Stimulated activated naive B cell treated with anti-CD40 and anti-IgM and Interleukin-4, amounts not matched to agents 10 μg/mL and 1 μg/mL and 100 μg/mL, for 72 hours (primary cell): ENCODE measurements around the gene CRACR2B.
A peak's percentile ranks its signal among the peaks of the same experiment; 100 is the strongest.

Experiments
- ATAC-seq, 2 donors: fragments of 150-1000 bp; cut with Tn5 transposase; replicated peaks; 2 replicates each; pipeline ENCODE4 v1.10.0; 2021; ENCODE audit warnings: moderate library complexity in 1 of 2
- DNase-seq: peaks from one replicate; pipeline ENCODE4 v3.0.0; 2021
- H3K27ac Mint-ChIP-seq: one replicate; pipeline ENCODE4 v1.8.0; 2022; ENCODE audit warnings: mild to moderate bottlenecking, mixed read lengths
- H3K27me3 Mint-ChIP-seq, 2 donors: one replicate each; pipeline ENCODE4 v1.8.0; 2022; ENCODE audit warnings: mixed read lengths in 2 of 2
- H3K36me3 Mint-ChIP-seq, 2 donors: one replicate each; pipeline ENCODE4 v1.8.0; 2022; ENCODE audit warnings: mixed read lengths in 2 of 2, mild to moderate bottlenecking in 1 of 2
- H3K4me1 Mint-ChIP-seq, 2 donors: one replicate each; pipeline ENCODE4 v1.8.0; 2022; ENCODE audit warnings: mixed read lengths in 2 of 2, mild to moderate bottlenecking in 1 of 2
- H3K4me3 Mint-ChIP-seq, 2 donors: one replicate each; pipeline ENCODE4 v1.8.0; 2022; ENCODE audit warnings: mild to moderate bottlenecking in 2 of 2, mixed read lengths in 2 of 2, moderate library complexity in 1 of 2
- H3K9me3 Mint-ChIP-seq, 2 donors: one replicate each; pipeline ENCODE4 v1.8.0; 2022; ENCODE audit warnings: mixed read lengths in 2 of 2, mild to moderate bottlenecking in 1 of 2

The CRACR2B gene

DNA sequence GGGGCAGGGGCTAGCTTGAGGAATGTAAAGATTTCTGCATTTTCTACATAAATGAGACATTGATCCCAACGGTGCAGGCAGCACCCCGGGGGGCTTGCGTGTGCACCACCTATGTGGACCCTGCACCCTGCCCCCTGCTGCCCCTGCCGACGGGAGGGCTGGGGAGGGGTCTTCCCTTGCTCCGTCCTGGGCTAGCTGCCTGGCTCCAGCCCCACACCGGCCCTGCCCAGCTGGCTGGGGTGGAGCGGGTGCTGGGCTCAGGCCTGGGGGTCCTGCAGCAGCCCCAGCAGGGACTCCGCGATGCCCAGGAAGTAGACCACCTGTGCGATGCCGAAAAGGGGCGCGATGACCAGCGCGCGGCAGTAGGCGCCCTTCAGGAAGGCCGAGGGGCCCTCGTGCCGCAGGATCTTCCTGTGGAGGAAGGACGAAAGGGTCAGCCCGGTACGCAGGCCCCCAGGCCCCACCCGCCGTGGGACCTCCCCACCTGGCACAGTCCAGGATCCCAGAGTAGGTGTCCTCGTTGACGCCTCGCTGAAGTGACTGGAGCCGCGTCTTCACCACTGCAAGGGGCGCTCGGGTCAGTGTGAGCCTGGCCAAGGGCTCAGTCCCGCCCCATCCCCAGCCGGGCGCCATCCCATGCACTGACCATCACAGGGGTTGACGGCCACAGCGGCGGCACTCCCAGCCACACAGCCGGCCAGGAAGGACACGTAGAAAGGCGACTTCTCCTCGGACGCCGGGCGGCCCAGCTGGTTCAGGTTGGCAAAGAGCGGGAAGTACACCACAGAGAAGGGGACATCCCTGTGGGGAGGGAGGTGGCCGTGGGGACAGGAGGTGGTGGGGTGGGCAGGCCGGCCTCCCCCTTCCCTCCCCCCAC, 35.8 kb upstream of the CRACR2B start:
- peak overlapping the region; percentile 9 for H3K27ac Mint-ChIP-seq
- no peak overlapping the region for H3K4me3 Mint-ChIP-seq
- H3K27me3 Mint-ChIP-seq: peaks cover 3 to 12% of the 10 kb centered on the region in 2 donors
- ATAC-seq: no peak
- peaks cover 22 to 32% of the 10 kb centered on the region in 2 donors for H3K36me3 Mint-ChIP-seq
- no peak for DNase-seq
- H3K9me3 Mint-ChIP-seq: no peaks in the 10 kb centered on the region
- H3K4me1 Mint-ChIP-seq: peaks cover 5 to 32% of the 10 kb centered on the region in 2 donors

GRCh38 chr11:792535-792821, 35.2 kb upstream of the CRACR2B start:
- Mint-ChIP-seq H3K27ac (no peak overlapping the region), H3K4me3 (no peak overlapping the region), H3K9me3 (no peaks in the 10 kb centered on the region), H3K4me1 (peaks cover 8 to 38% of the 10 kb centered on the region in 2 donors), H3K27me3 (peaks cover 3 to 12% of the 10 kb centered on the region in 2 donors), H3K36me3 (peaks cover 24 to 32% of the 10 kb centered on the region in 2 donors)
- no peak for DNase-seq
- ATAC-seq: no peak

GRCh38 chr11:792873-793272, 34.8 kb upstream of the CRACR2B start:
- DNase-seq (no peak), ATAC-seq (no peak)
- H3K9me3 Mint-ChIP-seq: no peaks in the 10 kb centered on the region
- peaks cover 24 to 32% of the 10 kb centered on the region in 2 donors for H3K36me3 Mint-ChIP-seq
- H3K4me3 Mint-ChIP-seq: no peak overlapping the region
- peaks cover 3 to 12% of the 10 kb centered on the region in 2 donors for H3K27me3 Mint-ChIP-seq
- H3K4me1 Mint-ChIP-seq: peaks cover 8 to 36% of the 10 kb centered on the region in 2 donors
- H3K27ac Mint-ChIP-seq: peak overlapping the region; percentile 56

DNA sequence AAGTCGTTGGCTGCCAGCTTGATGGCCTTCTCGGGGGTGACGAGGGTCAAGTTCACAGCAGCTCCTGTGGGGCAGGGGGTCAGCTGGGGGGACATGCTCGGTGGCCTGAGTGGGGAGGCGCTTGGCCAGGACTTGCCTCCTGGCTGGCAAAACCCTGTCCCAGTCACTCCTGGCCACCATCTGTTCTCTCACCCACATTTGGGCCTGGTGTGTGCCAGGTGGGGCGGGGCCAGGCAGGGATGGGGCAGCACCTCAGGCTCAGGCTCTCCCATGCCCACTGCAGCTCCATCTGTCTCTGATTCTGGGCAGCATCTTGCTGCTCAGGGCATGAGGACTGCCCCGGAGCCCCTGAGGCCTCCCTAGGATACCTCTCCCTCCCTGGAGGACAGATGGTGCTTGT, 34.2 kb upstream of the CRACR2B start:
- ATAC-seq: no peak
- no peak for DNase-seq
- no peak overlapping the region for H3K27ac Mint-ChIP-seq
- no peaks in the 10 kb centered on the region for H3K9me3 Mint-ChIP-seq
- H3K4me3 Mint-ChIP-seq: peak overlapping the region in 1 of 2 donors; percentile 41
- peaks cover 3 to 10% of the 10 kb centered on the region in 2 donors for H3K27me3 Mint-ChIP-seq
- H3K36me3 Mint-ChIP-seq: peaks cover 24 to 32% of the 10 kb centered on the region in 2 donors
- H3K4me1 Mint-ChIP-seq: peaks cover 8 to 31% of the 10 kb centered on the region in 2 donors

DNA sequence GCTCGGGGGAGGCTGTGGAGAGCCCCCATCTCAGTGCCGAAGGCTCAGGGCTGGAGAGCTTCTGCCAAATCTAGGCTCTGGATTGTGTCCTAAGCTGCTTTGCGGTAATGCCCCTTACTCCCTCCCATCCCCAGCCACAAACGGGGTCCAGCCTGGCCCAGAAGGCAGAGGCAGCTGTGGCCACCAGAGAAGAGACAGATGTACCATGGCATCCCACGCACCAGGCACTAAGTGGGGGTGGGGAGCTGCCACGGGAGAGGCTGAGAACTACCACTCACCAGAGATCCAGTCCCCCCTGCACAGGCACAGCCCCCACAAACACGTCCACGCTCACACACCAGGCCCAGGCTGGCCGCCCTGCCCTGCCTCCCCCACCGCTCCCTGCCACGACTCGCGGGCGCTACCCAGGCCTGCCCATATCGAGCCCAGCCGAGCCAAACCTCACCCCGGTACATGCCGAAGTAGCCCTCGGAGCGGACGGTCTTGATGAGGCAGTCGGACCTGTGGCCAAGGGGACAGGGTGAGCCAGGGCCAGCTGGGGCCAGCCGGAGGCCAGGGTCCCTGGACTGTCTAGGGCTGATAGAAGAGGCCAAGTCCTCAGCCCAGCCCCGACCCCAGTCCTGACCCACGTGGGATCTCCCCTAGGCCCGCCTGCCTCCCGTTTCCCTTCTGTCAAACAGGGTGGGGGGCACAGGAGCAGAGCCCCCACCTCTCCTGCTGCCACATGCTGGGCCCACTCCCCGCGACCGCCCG, 33.5 kb upstream of the CRACR2B start:
- Mint-ChIP-seq H3K9me3 (no peaks in the 10 kb centered on the region), H3K4me3 (peak overlapping the region; percentile 25 to 37), H3K27ac (no peak overlapping the region), H3K36me3 (peaks cover 24 to 32% of the 10 kb centered on the region in 2 donors), H3K27me3 (peaks cover 0 to 4% of the 10 kb centered on the region in 2 donors), H3K4me1 (peaks cover 6 to 30% of the 10 kb centered on the region in 2 donors)
- no peak for DNase-seq
- ATAC-seq: no peak

- ATAC-seq (no peak), DNase-seq (no peak)
- peak overlapping the region; percentile 88 to 89 for H3K4me3 Mint-ChIP-seq
- no peaks in the 10 kb centered on the region for H3K9me3 Mint-ChIP-seq
- H3K27ac Mint-ChIP-seq: peak overlapping the region; percentile 20
- H3K27me3 Mint-ChIP-seq: no peaks in the 10 kb centered on the region
- H3K4me1 Mint-ChIP-seq: peaks cover 6 to 26% of the 10 kb centered on the region in 2 donors
- peaks cover 24 to 34% of the 10 kb centered on the region in 2 donors for H3K36me3 Mint-ChIP-seq
Observed at GRCh38 chr11:794766-795633, 32.7 kb upstream of the CRACR2B start.

- peak overlapping the region; percentile 88 to 89 for H3K4me3 Mint-ChIP-seq
- DNase-seq (peak; percentile 61), ATAC-seq (peak; percentile 53 to 56)
- no peaks in the 10 kb centered on the region for H3K9me3 Mint-ChIP-seq
- peaks cover 6 to 21% of the 10 kb centered on the region in 2 donors for H3K4me1 Mint-ChIP-seq
- H3K27me3 Mint-ChIP-seq: no peaks in the 10 kb centered on the region
- peak overlapping the region; percentile 84 for H3K27ac Mint-ChIP-seq
- peaks cover 19 to 34% of the 10 kb centered on the region in 2 donors for H3K36me3 Mint-ChIP-seq
Observed at GRCh38 chr11:795634-796564, 31.8 kb upstream of the CRACR2B start.

- H3K27ac Mint-ChIP-seq: peak overlapping the region; percentile 93
- H3K27me3 Mint-ChIP-seq: no peaks in the 10 kb centered on the region
- H3K36me3 Mint-ChIP-seq: peaks cover 15 to 35% of the 10 kb centered on the region in 2 donors
- peak overlapping the region; percentile 88 to 89 for H3K4me3 Mint-ChIP-seq
- H3K9me3 Mint-ChIP-seq: no peaks in the 10 kb centered on the region
- peaks cover 8 to 26% of the 10 kb centered on the region in 2 donors for H3K4me1 Mint-ChIP-seq
- DNase-seq: no peak
- ATAC-seq: no peak
Observed at GRCh38 chr11:796565-797295, 31.0 kb upstream of the CRACR2B start.

DNA sequence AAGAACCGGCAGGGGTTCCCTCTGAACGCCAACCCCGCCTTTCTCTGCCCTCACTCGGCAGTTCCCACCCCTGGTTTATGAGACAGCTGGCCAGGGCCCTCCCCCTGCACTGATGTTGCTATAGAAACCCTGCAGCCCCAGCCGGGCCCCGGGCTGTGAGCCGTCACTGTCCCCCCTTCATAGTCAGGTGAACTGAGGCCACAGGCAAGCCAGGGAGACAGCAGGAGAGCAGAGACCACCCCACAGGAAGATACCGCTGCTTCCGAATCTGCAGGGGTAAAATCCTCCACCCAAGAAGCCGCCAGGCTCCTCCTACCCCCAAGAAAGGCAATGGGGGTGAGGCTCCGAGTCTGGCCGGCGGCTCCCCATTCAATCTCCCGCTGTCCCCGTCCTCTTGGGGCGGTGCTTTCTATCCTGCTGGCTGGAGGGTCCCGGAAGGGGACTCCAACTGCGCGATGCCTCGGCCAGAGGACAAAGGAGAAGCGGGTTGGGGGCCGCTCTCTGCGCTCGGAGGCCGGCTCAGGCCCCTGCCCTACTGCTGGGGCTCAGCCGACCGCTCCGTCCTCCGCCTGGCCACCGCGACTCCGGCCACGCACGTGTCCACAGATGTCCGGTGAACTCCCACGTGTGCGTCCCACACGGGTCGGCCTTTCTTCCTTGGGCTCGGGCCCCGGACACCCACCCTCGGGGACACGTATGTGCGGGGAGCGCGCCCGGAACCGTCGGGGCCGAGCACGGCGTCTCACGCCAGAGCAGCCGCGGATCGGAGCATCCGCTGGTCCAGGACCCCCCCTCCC, 30.2 kb upstream of the CRACR2B start:
- Mint-ChIP-seq H3K36me3 (peaks cover 11 to 34% of the 10 kb centered on the region in 2 donors), H3K4me3 (peak overlapping the region; percentile 88 to 89), H3K27me3 (no peaks in the 10 kb centered on the region), H3K4me1 (peaks cover 8 to 26% of the 10 kb centered on the region in 2 donors), H3K9me3 (no peaks in the 10 kb centered on the region), H3K27ac (peak overlapping the region; percentile 93)
- ATAC-seq (peak; percentile 65 to 73), DNase-seq (peak; percentile 75)

GRCh38 chr11:798093-798713, 29.5 kb upstream of the CRACR2B start, which contains the start of gene SLC25A22:
Gene SLC25A22, minus strand, starts transcription at chr11:798281. Its CDS starts 3,275 bp downstream, at chr11:795006.
- Mint-ChIP-seq H3K4me1 (peaks cover 8 to 26% of the 10 kb centered on the region in 2 donors), H3K27ac (peak within 1 kb of the TSS; percentile 93), H3K27me3 (no peaks in the 10 kb centered on the region), H3K4me3 (peak within 1 kb of the TSS; percentile 88 to 89), H3K9me3 (no peaks in the 10 kb centered on the region), H3K36me3 (peaks cover 8 to 28% of the 10 kb centered on the region in 2 donors)
- DNase-seq (peak; percentile 84), ATAC-seq (peak; percentile 66 to 72)

- H3K4me1 Mint-ChIP-seq: peaks cover 13 to 38% of the 10 kb centered on the region in 2 donors
- H3K4me3 Mint-ChIP-seq: no peak overlapping the region
- peaks cover 4 to 19% of the 10 kb centered on the region in 2 donors for H3K36me3 Mint-ChIP-seq
- no peaks in the 10 kb centered on the region for H3K9me3 Mint-ChIP-seq
- no peak for DNase-seq
- no peaks in the 10 kb centered on the region for H3K27me3 Mint-ChIP-seq
- ATAC-seq: no peak
- no peak overlapping the region for H3K27ac Mint-ChIP-seq
Observed at GRCh38 chr11:799641-800316, 27.9 kb upstream of the CRACR2B start.
